C1 segment of cervical spinal cord (tissue), 14 donors: Measurements from ENCODE around the gene MARCHF2.

Experiments used
- DNase-seq, 14 donors: peaks; one replicate each; lab custom pipeline; 2025; lab: John Stamatoyannopoulos, UW

Gene MARCHF2

GRCh38 chr19:8475005-8475404 lies 61.9 kb downstream of the MARCHF2 start:
- DNase-seq, result no peak

- peak in 1 of 14 donors; percentile 32 for DNase-seq
Observed at GRCh38 chr19:8476524-8476923, 63.4 kb downstream of the MARCHF2 start.

GRCh38 chr19:8477889-8478288 lies 64.8 kb downstream of the MARCHF2 start:
- no peak for DNase-seq

GRCh38 chr19:8478598-8478997 lies 65.5 kb downstream of the MARCHF2 start:
- DNase-seq, result no peak

GRCh38 chr19:8481201-8481600 lies 68.1 kb downstream of the MARCHF2 start:
- DNase-seq, result no peak

GRCh38 chr19:8481616-8482015 lies 68.5 kb downstream of the MARCHF2 start:
- DNase-seq, result no peak

- no peak for DNase-seq
Observed at GRCh38 chr19:8482696-8483095, 69.6 kb downstream of the MARCHF2 start.

- no peak for DNase-seq
Observed at GRCh38 chr19:8483165-8483564, 70.1 kb downstream of the MARCHF2 start.

- DNase-seq, result peak in 5 of 14 donors; percentile 9 to 35 (median 26)
Observed at GRCh38 chr19:8484331-8484894, 71.3 kb downstream of the MARCHF2 start.

GRCh38 chr19:8485561-8486371 lies 72.7 kb downstream of the MARCHF2 start:
- no peak for DNase-seq

GRCh38 chr19:8486661-8487136 lies 73.6 kb downstream of the MARCHF2 start:
- DNase-seq, result no peak

GRCh38 chr19:8487137-8487851 lies 74.2 kb downstream of the MARCHF2 start:
- DNase-seq, result peak in 10 of 14 donors; percentile 15 to 69 (median 51)

- DNase-seq, result no peak
Observed at GRCh38 chr19:8488365-8488764, 75.3 kb downstream of the MARCHF2 start.
